ENCODE data around the gene PDSS2.

GRCh38 chr6:107374264-107374663, 85.1 kb downstream of the PDSS2 start:
- TF ChIP-seq CREM (IDR thresholded peaks at IDR 0.05; ENCODE audit: low read depth): no peak
- TF ChIP-seq, protein P1, sequence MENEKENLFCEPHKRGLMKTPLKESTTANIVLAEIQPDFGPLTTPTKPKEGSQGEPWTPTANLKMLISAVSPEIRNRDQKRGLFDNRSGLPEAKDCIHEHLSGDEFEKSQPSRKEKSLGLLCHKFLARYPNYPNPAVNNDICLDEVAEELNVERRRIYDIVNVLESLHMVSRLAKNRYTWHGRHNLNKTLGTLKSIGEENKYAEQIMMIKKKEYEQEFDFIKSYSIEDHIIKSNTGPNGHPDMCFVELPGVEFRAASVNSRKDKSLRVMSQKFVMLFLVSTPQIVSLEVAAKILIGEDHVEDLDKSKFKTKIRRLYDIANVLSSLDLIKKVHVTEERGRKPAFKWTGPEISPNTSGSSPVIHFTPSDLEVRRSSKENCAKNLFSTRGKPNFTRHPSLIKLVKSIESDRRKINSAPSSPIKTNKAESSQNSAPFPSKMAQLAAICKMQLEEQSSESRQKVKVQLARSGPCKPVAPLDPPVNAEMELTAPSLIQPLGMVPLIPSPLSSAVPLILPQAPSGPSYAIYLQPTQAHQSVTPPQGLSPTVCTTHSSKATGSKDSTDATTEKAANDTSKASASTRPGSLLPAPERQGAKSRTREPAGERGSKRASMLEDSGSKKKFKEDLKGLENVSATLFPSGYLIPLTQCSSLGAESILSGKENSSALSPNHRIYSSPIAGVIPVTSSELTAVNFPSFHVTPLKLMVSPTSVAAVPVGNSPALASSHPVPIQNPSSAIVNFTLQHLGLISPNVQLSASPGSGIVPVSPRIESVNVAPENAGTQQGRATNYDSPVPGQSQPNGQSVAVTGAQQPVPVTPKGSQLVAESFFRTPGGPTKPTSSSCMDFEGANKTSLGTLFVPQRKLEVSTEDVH (IDR thresholded peaks at IDR 0.05; ENCODE audit: low read depth, partially characterized antibody): no peak
- TF ChIP-seq CEBPG (CRISPR knock-in tag; IDR thresholded peaks at IDR 0.05): no peak
- no peak for TF ChIP-seq CEBPG (tag; conservative IDR thresholded peaks at IDR 0.05 in 1 of 2, IDR thresholded peaks at IDR 0.05 in 1 of 2)
- no peak for TF ChIP-seq KDM4B (IDR thresholded peaks at IDR 0.05; ENCODE audit: borderline replicate concordance in 2 of 2, low read depth in 1 of 2)
- TF ChIP-seq, protein P2, sequence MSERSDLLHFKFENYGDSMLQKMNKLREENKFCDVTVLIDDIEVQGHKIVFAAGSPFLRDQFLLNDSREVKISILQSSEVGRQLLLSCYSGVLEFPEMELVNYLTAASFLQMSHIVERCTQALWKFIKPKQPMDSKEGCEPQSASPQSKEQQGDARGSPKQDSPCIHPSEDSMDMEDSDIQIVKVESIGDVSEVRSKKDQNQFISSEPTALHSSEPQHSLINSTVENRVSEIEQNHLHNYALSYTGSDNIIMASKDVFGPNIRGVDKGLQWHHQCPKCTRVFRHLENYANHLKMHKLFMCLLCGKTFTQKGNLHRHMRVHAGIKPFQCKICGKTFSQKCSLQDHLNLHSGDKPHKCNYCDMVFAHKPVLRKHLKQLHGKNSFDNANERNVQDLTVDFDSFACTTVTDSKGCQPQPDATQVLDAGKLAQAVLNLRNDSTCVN (CRISPR knock-in tag; IDR thresholded peaks at IDR 0.05): no peak
- no peak for TF ChIP-seq ZNF639 (CRISPR knock-in tag; conservative IDR thresholded peaks at IDR 0.05 in 1 of 2, IDR thresholded peaks at IDR 0.05 in 1 of 2)
- TF ChIP-seq RCOR1 (IDR thresholded peaks at IDR 0.05; ENCODE audit: borderline replicate concordance in 1 of 2, low read depth in 2 of 2, low read length in 2 of 2): no peak
- no peak for TF ChIP-seq FOSL1 (tag; conservative IDR thresholded peaks at IDR 0.05)
- TF ChIP-seq, protein P3, sequence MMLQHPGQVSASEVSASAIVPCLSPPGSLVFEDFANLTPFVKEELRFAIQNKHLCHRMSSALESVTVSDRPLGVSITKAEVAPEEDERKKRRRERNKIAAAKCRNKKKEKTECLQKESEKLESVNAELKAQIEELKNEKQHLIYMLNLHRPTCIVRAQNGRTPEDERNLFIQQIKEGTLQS (IDR thresholded peaks at IDR 0.05): no peak
- TF ChIP-seq, protein P3 (CRISPR knock-in tag; conservative IDR thresholded peaks at IDR 0.05): no peak
- TF ChIP-seq, protein P4, sequence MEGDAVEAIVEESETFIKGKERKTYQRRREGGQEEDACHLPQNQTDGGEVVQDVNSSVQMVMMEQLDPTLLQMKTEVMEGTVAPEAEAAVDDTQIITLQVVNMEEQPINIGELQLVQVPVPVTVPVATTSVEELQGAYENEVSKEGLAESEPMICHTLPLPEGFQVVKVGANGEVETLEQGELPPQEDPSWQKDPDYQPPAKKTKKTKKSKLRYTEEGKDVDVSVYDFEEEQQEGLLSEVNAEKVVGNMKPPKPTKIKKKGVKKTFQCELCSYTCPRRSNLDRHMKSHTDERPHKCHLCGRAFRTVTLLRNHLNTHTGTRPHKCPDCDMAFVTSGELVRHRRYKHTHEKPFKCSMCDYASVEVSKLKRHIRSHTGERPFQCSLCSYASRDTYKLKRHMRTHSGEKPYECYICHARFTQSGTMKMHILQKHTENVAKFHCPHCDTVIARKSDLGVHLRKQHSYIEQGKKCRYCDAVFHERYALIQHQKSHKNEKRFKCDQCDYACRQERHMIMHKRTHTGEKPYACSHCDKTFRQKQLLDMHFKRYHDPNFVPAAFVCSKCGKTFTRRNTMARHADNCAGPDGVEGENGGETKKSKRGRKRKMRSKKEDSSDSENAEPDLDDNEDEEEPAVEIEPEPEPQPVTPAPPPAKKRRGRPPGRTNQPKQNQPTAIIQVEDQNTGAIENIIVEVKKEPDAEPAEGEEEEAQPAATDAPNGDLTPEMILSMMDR (IDR thresholded peaks at IDR 0.05 in 2 of 3, conservative IDR thresholded peaks at IDR 0.05 in 1 of 3; ENCODE audit: insufficient read depth in 2 of 3, low read depth in 1 of 3, low read length in 3 of 3): no peak
- TF ChIP-seq ZHX1 (conservative IDR thresholded peaks at IDR 0.05; ENCODE audit: low read length): no peak
- no peak for TF ChIP-seq MLX (CRISPR knock-in tag; conservative IDR thresholded peaks at IDR 0.05)
